CD8-positive, alpha-beta memory T cell (primary cell): ENCODE results near the gene BRIP1. TPM values are rescaled to one million over a fixed set of nuclear protein-coding genes. Genes with fewer than 3 reads are reported as not detected.

Source experiments
- CTCF ChIA-PET: fragments of 350-600 bp; sonication (Branson Sonifier 250); formaldehyde crosslinking; loops from one replicate; lab custom pipeline; 2021; ENCODE audit warnings: antibody characterized with exemption; lab: Charles Lee
- POLR2A ChIA-PET: fragments of 350-600 bp; sonication (Branson Sonifier 250); formaldehyde crosslinking; loops from one replicate; lab custom pipeline; 2021; ENCODE audit warnings: antibody characterized with exemption; lab: Charles Lee
- DNase-seq, 5 donors: peaks; one replicate each; pipeline versions ENCODE4 v3.0.0 to v3.0.0-alpha.2; 2020 to 2022; ENCODE audit warnings: mixed read lengths in 1 of 5
- H3K27ac ChIP-seq: one replicate; pipeline ENCODE4 v1.7.0; 2013; ENCODE audit warnings: low read depth, mild to moderate bottlenecking, low read length, moderate library complexity
- H3K27me3 ChIP-seq: 2 replicates; pipeline ENCODE4 v1.7.0; 2013; ENCODE audit warnings: low read length, mild to moderate bottlenecking; ENCODE audit not compliant: insufficient read depth, poor library complexity, severe bottlenecking
- H3K36me3 ChIP-seq: 2 replicates; pipeline ENCODE4 v1.7.0; 2013; ENCODE audit warnings: mild to moderate bottlenecking, low read length, moderate library complexity; ENCODE audit not compliant: insufficient read depth
- H3K4me1 ChIP-seq: 2 replicates; pipeline ENCODE4 v1.7.0; 2013; ENCODE audit warnings: mild to moderate bottlenecking, low read length, moderate library complexity; ENCODE audit not compliant: insufficient read depth
- H3K4me3 ChIP-seq: 2 replicates; pipeline ENCODE4 v1.7.0; 2013; ENCODE audit warnings: mild to moderate bottlenecking, low read length
- H3K9me3 ChIP-seq: 2 replicates; pipeline ENCODE4 v1.7.0; 2013; ENCODE audit warnings: mild to moderate bottlenecking, low read length
- H3K27ac Mint-ChIP-seq, 8 donors: one replicate each; pipeline ENCODE4 v1.8.0; 2020 to 2021; ENCODE audit warnings: mixed read lengths in 8 of 8, mild to moderate bottlenecking in 6 of 8, inconsistent platforms in 3 of 8, moderate library complexity in 3 of 8
- H3K27me3 Mint-ChIP-seq, 2 donors: one replicate each; pipeline ENCODE4 v1.8.0; 2020 to 2021; ENCODE audit warnings: mixed read lengths in 2 of 2, mild to moderate bottlenecking in 1 of 2, moderate library complexity in 1 of 2
- H3K36me3 Mint-ChIP-seq, 3 donors: one replicate each; pipeline ENCODE4 v1.8.0; 2020 to 2021; ENCODE audit warnings: mixed read lengths in 3 of 3, inconsistent platforms in 1 of 3, mild to moderate bottlenecking in 1 of 3
- H3K4me1 Mint-ChIP-seq, 3 donors: one replicate each; pipeline ENCODE4 v1.8.0; 2020 to 2021; ENCODE audit warnings: mixed read lengths in 3 of 3, inconsistent platforms in 1 of 3, mild to moderate bottlenecking in 1 of 3
- H3K4me3 Mint-ChIP-seq, 7 donors: one replicate each; pipeline ENCODE4 v1.8.0; 2020 to 2021; ENCODE audit warnings: mixed read lengths in 7 of 7, mild to moderate bottlenecking in 6 of 7, moderate library complexity in 4 of 7, inconsistent platforms in 2 of 7
- H3K9me3 Mint-ChIP-seq, 5 donors: one replicate each; pipeline ENCODE4 v1.8.0; 2020 to 2022; ENCODE audit warnings: mixed read lengths in 5 of 5, mild to moderate bottlenecking in 3 of 5, moderate library complexity in 2 of 5, inconsistent platforms in 1 of 5
- polyA plus RNA-seq: library from polyadenylated mRNA; unstranded; fragments of 300-500 nt; fragmentation: Illumina TruSeq; gene quantifications from one replicate; pipeline ENCODE4 v1.2.3, GENCODE V29; 2021
- total RNA-seq, 2 experiments: library from RNA; stranded (reverse); gene quantifications; one replicate each; pipeline ENCODE4 v1.2.3, GENCODE V29; 2021

The BRIP1 gene
- total and polyA plus RNA-seq, 3 experiments from 2014 or later, result 0.86 to 11.7 (median 11.3) TPM

DNA sequence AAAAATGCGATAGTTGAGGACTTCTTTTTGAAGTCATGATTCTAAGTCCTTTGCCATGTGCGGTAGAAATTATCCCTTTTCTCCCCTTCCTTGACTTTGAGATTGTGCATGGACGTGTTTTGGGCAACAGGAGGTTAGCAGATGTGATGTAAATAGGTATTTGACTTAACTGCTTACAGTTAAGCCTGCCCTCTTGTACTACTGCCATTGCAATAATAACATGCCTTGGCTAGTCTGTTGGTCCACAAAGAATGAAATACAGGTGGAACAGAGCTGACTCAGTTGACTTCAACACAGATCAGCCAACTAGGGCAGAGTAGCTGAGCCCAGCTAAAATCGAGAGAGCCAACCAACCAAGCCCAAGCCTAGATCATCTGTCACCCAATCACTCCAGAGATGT, 125.5 kb downstream of the BRIP1 start:
- ChIA-PET POLR2A (no interaction called here), CTCF (no interaction called here)
- H3K9me3 Mint-ChIP-seq, result peaks cover 0 to 14% (median 2%) of the 10 kb centered on the region in 5 donors
- no peaks in the 10 kb centered on the region for H3K4me1 Mint-ChIP-seq
- no peak overlapping the region for H3K27ac Mint-ChIP-seq
- Histone ChIP-seq H3K27ac (no peak overlapping the region), H3K36me3 (no peaks in the 10 kb centered on the region), H3K27me3 (no peaks in the 10 kb centered on the region), H3K4me1 (no peaks in the 10 kb centered on the region), H3K9me3 (no peaks in the 10 kb centered on the region), H3K4me3 (no peak overlapping the region)
- H3K27me3 Mint-ChIP-seq, result no peaks in the 10 kb centered on the region
- peaks cover 4 to 17% (median 14%) of the 10 kb centered on the region in 3 donors for H3K36me3 Mint-ChIP-seq
- DNase-seq, result no peak
- no peak overlapping the region for H3K4me3 Mint-ChIP-seq

DNA sequence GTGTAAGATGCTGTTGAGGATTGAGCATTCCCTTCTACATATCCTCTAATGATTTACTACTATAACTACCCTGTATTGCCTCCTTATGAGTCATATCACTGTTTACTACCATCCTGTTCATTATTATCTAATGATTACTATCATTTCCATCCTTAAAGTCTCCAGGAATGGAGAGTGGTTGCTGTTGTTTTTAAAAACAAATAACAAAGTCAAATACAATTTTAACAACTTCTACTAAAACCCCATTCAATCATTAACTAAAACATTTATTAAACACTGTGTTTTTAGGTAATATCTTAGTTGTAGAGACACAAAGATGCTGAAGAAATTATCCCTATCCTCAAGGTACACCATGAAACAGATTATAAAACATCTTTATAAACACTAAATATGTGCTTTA, 126.9 kb downstream of the BRIP1 start:
- ChIA-PET CTCF (no interaction called here), POLR2A (no interaction called here)
- Histone ChIP-seq H3K9me3 (no peaks in the 10 kb centered on the region), H3K27ac (no peak overlapping the region), H3K4me1 (no peaks in the 10 kb centered on the region), H3K4me3 (no peak overlapping the region), H3K36me3 (no peaks in the 10 kb centered on the region), H3K27me3 (no peaks in the 10 kb centered on the region)
- H3K27me3 Mint-ChIP-seq, result no peaks in the 10 kb centered on the region
- no peak for DNase-seq
- H3K4me1 Mint-ChIP-seq, result no peaks in the 10 kb centered on the region
- H3K4me3 Mint-ChIP-seq, result no peak overlapping the region
- H3K27ac Mint-ChIP-seq, result no peak overlapping the region
- H3K36me3 Mint-ChIP-seq, result peaks cover 3 to 16% (median 13%) of the 10 kb centered on the region in 3 donors
- H3K9me3 Mint-ChIP-seq, result peaks cover 0 to 12% (median 2%) of the 10 kb centered on the region in 5 donors

DNA sequence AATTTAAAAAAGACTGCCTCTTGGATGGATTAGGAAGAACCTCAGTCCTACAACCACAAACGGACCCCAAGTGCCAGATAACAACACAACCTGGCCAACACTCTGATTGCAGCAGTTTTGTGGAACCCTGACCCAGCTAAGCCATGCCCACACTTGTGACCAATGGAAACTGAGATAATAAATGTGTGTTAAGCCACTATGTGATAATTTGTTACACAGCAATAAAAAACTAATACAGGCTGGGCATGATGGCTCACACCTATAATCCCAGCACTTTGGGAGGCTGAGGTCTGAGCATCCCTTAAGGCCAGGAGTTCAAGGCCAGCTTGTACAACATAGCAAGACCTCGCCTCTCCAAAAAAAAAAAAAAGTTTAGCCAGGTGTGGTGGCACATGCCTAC, 127.5 kb downstream of the BRIP1 start:
- POLR2A ChIA-PET, result no interaction called here
- peaks cover 0 to 9% (median 8%) of the 10 kb centered on the region in 3 donors for H3K36me3 Mint-ChIP-seq

DNA sequence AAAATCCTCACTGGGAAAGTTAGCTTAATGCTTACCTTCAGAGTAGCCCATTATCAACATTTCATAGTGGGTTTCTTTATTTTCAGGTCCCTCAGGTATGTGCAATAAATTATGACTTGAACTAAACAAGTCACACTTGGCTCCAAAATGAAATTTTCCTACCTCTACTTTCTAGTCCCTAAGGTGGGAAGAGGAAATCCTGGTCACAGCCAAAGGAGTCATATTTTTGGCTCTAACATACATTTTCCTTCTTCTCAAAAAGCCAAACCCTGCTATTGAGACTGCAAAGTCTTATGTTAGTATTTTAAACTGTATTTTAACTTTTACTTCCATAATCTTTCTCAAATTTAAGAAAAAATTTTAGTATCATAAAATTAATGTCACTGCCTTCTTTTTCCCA, 128.9 kb downstream of the BRIP1 start:
- no peaks in the 10 kb centered on the region for H3K9me3 ChIP-seq
- peaks cover 0 to 9% (median 2%) of the 10 kb centered on the region in 5 donors for H3K9me3 Mint-ChIP-seq
- ChIA-PET CTCF (no interaction called here), POLR2A (no interaction called here)
- no peak overlapping the region for H3K4me3 ChIP-seq
- H3K4me3 Mint-ChIP-seq, result no peak overlapping the region
- H3K4me1 Mint-ChIP-seq, result no peaks in the 10 kb centered on the region
- no peak for DNase-seq
- no peaks in the 10 kb centered on the region for H3K27me3 Mint-ChIP-seq
- no peak overlapping the region for H3K27ac ChIP-seq
- no peaks in the 10 kb centered on the region for H3K36me3 ChIP-seq
- no peaks in the 10 kb centered on the region for H3K27me3 ChIP-seq
- H3K36me3 Mint-ChIP-seq, result peaks cover 0 to 8% (median 7%) of the 10 kb centered on the region in 3 donors
- H3K27ac Mint-ChIP-seq, result no peak overlapping the region
- no peaks in the 10 kb centered on the region for H3K4me1 ChIP-seq

More for the DNA sequence above, 127.5 kb downstream of the BRIP1 start:
- Histone ChIP-seq H3K36me3 (no peaks in the 10 kb centered on the region), H3K9me3 (no peaks in the 10 kb centered on the region), H3K27me3 (no peaks in the 10 kb centered on the region), H3K27ac (no peak overlapping the region), H3K4me3 (no peak overlapping the region), H3K4me1 (no peaks in the 10 kb centered on the region)
- CTCF ChIA-PET, result no interaction called here
- Mint-ChIP-seq H3K27me3 (no peaks in the 10 kb centered on the region), H3K4me3 (no peak overlapping the region), H3K4me1 (no peaks in the 10 kb centered on the region), H3K27ac (no peak overlapping the region), H3K9me3 (peaks cover 0 to 9% (median 2%) of the 10 kb centered on the region in 5 donors)
- DNase-seq, result no peak

DNA sequence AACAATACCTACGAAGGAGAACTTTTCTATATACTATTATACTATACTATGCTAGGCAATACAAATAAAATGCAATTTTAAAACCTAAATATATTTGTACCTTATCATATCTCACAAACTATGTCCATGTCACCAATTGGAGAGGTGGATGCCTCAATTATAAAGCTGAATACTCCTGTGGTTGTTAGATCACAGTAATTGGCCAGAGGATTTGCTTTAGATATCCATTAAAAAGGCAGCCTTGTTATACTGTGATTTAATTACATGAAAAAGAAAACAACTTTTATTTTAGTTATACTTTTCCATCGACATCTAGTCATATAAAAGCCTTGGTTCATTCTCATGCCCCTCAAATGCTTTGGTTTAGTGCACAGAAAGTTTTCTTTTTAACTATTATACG, 129.3 kb downstream of the BRIP1 start:
- no peak for DNase-seq
- Mint-ChIP-seq H3K9me3 (peaks cover 0 to 9% (median 2%) of the 10 kb centered on the region in 5 donors), H3K36me3 (peaks cover 0 to 8% (median 7%) of the 10 kb centered on the region in 3 donors), H3K4me3 (no peak overlapping the region), H3K27ac (no peak overlapping the region), H3K4me1 (no peaks in the 10 kb centered on the region), H3K27me3 (no peaks in the 10 kb centered on the region)
- Histone ChIP-seq H3K4me3 (no peak overlapping the region), H3K36me3 (no peaks in the 10 kb centered on the region), H3K4me1 (no peaks in the 10 kb centered on the region), H3K27ac (no peak overlapping the region), H3K9me3 (no peaks in the 10 kb centered on the region), H3K27me3 (no peaks in the 10 kb centered on the region)
- ChIA-PET CTCF (no interaction called here), POLR2A (no interaction called here)

DNA sequence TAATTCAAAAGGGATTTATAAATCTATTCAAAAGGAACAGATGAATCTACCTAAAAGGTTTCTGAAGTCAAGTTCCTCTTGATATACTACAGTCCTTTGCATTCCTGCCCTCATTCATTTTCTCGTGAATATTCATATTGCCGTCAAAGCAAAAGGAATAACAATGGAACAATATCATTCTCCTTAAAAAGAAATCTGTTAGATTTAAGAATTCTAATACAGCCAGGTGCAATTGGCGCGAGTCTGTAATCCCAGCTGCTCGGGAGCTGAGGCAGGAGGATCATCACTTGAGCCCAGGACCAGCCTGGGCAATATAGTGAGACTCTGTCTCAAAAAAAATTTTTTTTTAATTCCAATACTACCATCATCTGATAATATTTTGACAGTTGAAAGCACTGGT, 130.3 kb downstream of the BRIP1 start:
- Histone ChIP-seq H3K4me3 (no peak overlapping the region), H3K4me1 (no peaks in the 10 kb centered on the region), H3K9me3 (no peaks in the 10 kb centered on the region), H3K36me3 (no peaks in the 10 kb centered on the region), H3K27me3 (no peaks in the 10 kb centered on the region), H3K27ac (no peak overlapping the region)
- Mint-ChIP-seq H3K27me3 (no peaks in the 10 kb centered on the region), H3K27ac (no peak overlapping the region), H3K4me1 (peaks cover 0 to 6% (median 3%) of the 10 kb centered on the region in 3 donors), H3K9me3 (peaks cover 0 to 9% (median 2%) of the 10 kb centered on the region in 5 donors), H3K36me3 (peaks cover 0 to 7% (median 4%) of the 10 kb centered on the region in 3 donors), H3K4me3 (no peak overlapping the region)
- no peak for DNase-seq
- POLR2A ChIA-PET, result no interaction called here
- CTCF ChIA-PET, result no interaction called here

DNA sequence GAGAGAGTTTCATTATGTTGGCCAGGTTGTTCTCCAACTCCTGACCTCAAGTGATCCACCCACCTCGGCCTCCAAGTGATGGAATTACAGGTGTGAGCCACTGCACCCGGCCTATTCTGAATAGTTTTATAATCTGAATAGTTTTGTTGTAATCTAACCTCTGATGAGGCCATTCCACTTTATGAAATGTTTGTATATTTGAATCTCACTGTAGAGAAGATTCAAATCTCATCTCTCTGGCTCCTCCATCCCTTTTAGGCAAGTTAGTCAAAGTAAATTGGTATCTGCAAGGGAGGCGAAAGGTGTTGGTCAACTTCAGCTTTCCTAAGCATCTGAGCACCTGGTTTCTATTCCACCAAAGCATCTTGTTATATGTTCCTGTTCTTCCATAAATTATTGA, 131.2 kb downstream of the BRIP1 start:
- H3K4me3 ChIP-seq, result no peak overlapping the region
- Mint-ChIP-seq H3K27me3 (no peaks in the 10 kb centered on the region), H3K27ac (no peak overlapping the region), H3K4me3 (no peak overlapping the region), H3K4me1 (peaks cover 0 to 6% (median 3%) of the 10 kb centered on the region in 3 donors), H3K9me3 (peaks cover 0 to 5% (median 0%) of the 10 kb centered on the region in 5 donors), H3K36me3 (peaks cover 0 to 4% (median 0%) of the 10 kb centered on the region in 3 donors)
- H3K36me3 ChIP-seq, result no peaks in the 10 kb centered on the region
- H3K27me3 ChIP-seq, result no peaks in the 10 kb centered on the region
- no peaks in the 10 kb centered on the region for H3K4me1 ChIP-seq
- CTCF ChIA-PET, result no interaction called here
- POLR2A ChIA-PET, result no interaction called here
- H3K9me3 ChIP-seq, result no peaks in the 10 kb centered on the region
- DNase-seq, result no peak
- no peak overlapping the region for H3K27ac ChIP-seq

DNA sequence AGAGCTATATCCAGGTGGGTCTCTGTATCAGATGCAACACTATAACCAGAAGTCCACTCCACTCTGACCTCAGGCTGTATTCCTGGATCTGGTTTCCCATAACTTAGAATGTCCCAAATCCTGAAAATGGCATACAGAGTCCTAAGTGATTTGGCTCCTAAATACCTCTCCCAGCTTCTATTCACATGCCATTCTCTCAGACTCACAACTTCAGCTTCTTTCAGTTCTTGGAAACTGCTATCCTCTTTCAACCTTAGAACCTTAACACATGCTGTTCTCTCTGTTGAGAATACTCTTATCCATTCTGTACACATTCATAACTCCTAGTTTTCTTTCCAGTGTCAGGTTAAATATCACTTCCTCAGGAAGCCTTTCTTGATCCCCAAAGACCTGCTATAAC, 132.0 kb downstream of the BRIP1 start:
- Histone ChIP-seq H3K36me3 (no peaks in the 10 kb centered on the region), H3K4me1 (no peaks in the 10 kb centered on the region), H3K27ac (no peak overlapping the region), H3K9me3 (no peaks in the 10 kb centered on the region), H3K4me3 (no peak overlapping the region), H3K27me3 (no peaks in the 10 kb centered on the region)
- POLR2A ChIA-PET, result no interaction called here
- no peaks in the 10 kb centered on the region for H3K9me3 Mint-ChIP-seq
- H3K4me3 Mint-ChIP-seq, result no peak overlapping the region
- no peaks in the 10 kb centered on the region for H3K27me3 Mint-ChIP-seq
- H3K27ac Mint-ChIP-seq, result no peak overlapping the region
- no peak for DNase-seq
- CTCF ChIA-PET, result no interaction called here
- peaks cover 0 to 6% (median 3%) of the 10 kb centered on the region in 3 donors for H3K4me1 Mint-ChIP-seq
- peaks cover 0 to 2% (median 0%) of the 10 kb centered on the region in 3 donors for H3K36me3 Mint-ChIP-seq
